K562 (cell line): ENCODE results near the gene TAF3. TPM values are rescaled to one million over a fixed set of nuclear protein-coding genes. Genes with fewer than 3 reads are reported as not detected.

Experiments used
- ATAC-seq: fragments of 200-7000 bp; cut with Tn5 transposase; 3 replicates; pipeline ENCODE4 v1.9.1; 2020; ENCODE audit warnings: moderate library complexity
- BruUV-seq: library from RNA; stranded (reverse); fragments of 400-500 nt; replicated peaks from 2 replicates; lab custom pipeline; 2021; lab: Mats Ljungman, UMichigan
- CTCF ChIA-PET: fragments of 300-600 bp; formaldehyde crosslinking; extraction: SDS; loops from one replicate; lab custom pipeline; 2021; ENCODE audit warnings: low intra/inter-chr PET ratio; lab: Yijun Ruan, JAX
- POLR2A ChIA-PET: fragments of 300-600, 350-650 bp; sonication (Branson Sonifier 250); formaldehyde crosslinking; extraction: SDS; loops from one replicate; lab custom pipeline; 2021; ENCODE audit warnings: antibody characterized with exemption, inconsistent platforms; lab: Yijun Ruan, JAX
- DNase-seq, 4 experiments: peaks; one replicate each; pipeline versions ENCODE4 v3.0.0 to v3.0.0-alpha.2; 2011 to 2018; ENCODE audit warnings: low spot score in 3 of 4, mixed read lengths in 3 of 4; ENCODE audit errors: extremely low read depth in 1 of 4
- FAIRE-seq: peaks from 2 replicates; lab custom pipeline; 2011; peaks lifted over from hg19 to GRCh38; lab: Jason Lieb, UNC
- H2AFZ ChIP-seq: 2 replicates; pipeline ENCODE4 v1.6.0; 2011; ENCODE audit warnings: low read depth, low read length, control low read depth, inconsistent platforms
- H3K27ac ChIP-seq: fragments of 200-600 bp; 3 replicates; pipeline ENCODE4 v1.8.0; 2011; ENCODE audit warnings: low read depth, mild to moderate bottlenecking, control low read depth, inconsistent platforms, low read length, moderate library complexity, mixed read lengths; ENCODE audit errors: extremely low read depth
- H3K27me3 ChIP-seq, 2 experiments: fragments of 300-600 bp in 1 of 2; 2 replicates in 1 of 2; 3 replicates in 1 of 2; pipeline versions ENCODE4 v1.6.0 to v1.8.0; 2011; ENCODE audit warnings: inconsistent platforms in 2 of 2, low read length in 2 of 2, mild to moderate bottlenecking in 1 of 2, mixed read lengths in 1 of 2, moderate library complexity in 1 of 2; ENCODE audit not compliant: control insufficient read depth in 2 of 2, insufficient read depth in 2 of 2
- H3K36me3 ChIP-seq: fragments of 300-600 bp; 3 replicates; pipeline ENCODE4 v1.8.0; 2011; ENCODE audit warnings: mild to moderate bottlenecking, low read length, inconsistent platforms; ENCODE audit not compliant: control insufficient read depth, insufficient read depth
- H3K4me1 ChIP-seq, 2 experiments: fragments of 200-600 bp in 1 of 2; replicated peaks in 1 of 2; 2 replicates in 1 of 2; 3 replicates in 1 of 2; pipeline versions ENCODE4 v1.5.1 to v1.8.0; 2011; ENCODE audit warnings: inconsistent platforms in 2 of 2, low read length in 2 of 2, mild to moderate bottlenecking in 1 of 2, mixed read lengths in 1 of 2, moderate library complexity in 1 of 2; ENCODE audit not compliant: control insufficient read depth in 2 of 2, insufficient read depth in 2 of 2
- H3K4me2 ChIP-seq: 2 replicates; pipeline ENCODE4 v1.6.1; 2011; ENCODE audit warnings: low read length, control low read depth, inconsistent platforms, mixed read lengths; ENCODE audit not compliant: insufficient read depth
- H3K4me3 ChIP-seq: fragments of 200-600 bp; sonication (generic), shearing (Covaris generic); 2 replicates; pipeline ENCODE4 v1.5.1; 2016; ENCODE audit warnings: control low read depth, inconsistent platforms
- H3K79me2 ChIP-seq: fragments of 200-600 bp; 3 replicates; pipeline ENCODE4 v1.8.0; 2011; ENCODE audit warnings: low read length, inconsistent platforms; ENCODE audit not compliant: control insufficient read depth, insufficient read depth
- H3K9ac ChIP-seq, 2 experiments: 2 replicates each; pipeline versions ENCODE4 v1.6.0 to v1.6.1; 2011; ENCODE audit warnings: low read depth in 2 of 2, low read length in 2 of 2, control low read depth in 1 of 2, inconsistent platforms in 1 of 2, mild to moderate bottlenecking in 1 of 2, mixed read lengths in 1 of 2; ENCODE audit not compliant: insufficient read depth in 1 of 2
- H3K9me1 ChIP-seq: one replicate; pipeline ENCODE4 v1.6.0; 2011; ENCODE audit warnings: inconsistent platforms, mild to moderate bottlenecking, low read length, moderate library complexity; ENCODE audit not compliant: control insufficient read depth, insufficient read depth
- H3K9me3 ChIP-seq: replicated peaks from 2 replicates; pipeline ENCODE4 v1.5.1; 2011; ENCODE audit warnings: low read depth, low read length, inconsistent platforms; ENCODE audit not compliant: control insufficient read depth, insufficient read depth
- H4K20me1 ChIP-seq: replicated peaks from 2 replicates; pipeline ENCODE4 v1.6.1; 2011; ENCODE audit warnings: low read length, inconsistent platforms, mixed read lengths; ENCODE audit not compliant: control insufficient read depth, insufficient read depth
- BRF1 ChIP-seq: IDR thresholded peaks from 3 replicates; pipeline ENCODE4 v1.6.1; 2011; ENCODE audit warnings: borderline replicate concordance, mild to moderate bottlenecking; ENCODE audit not compliant: insufficient read length; ENCODE audit errors: extremely low read depth
- CHD4 ChIP-seq: fragments of 200-600 bp; sonication (generic); IDR thresholded peaks from 3 replicates; pipeline ENCODE4 v1.6.1; 2012; ENCODE audit warnings: low read depth, mild to moderate bottlenecking, mixed read lengths, low read length, inconsistent platforms; ENCODE audit not compliant: insufficient read depth, insufficient replicate concordance, poor library complexity, severe bottlenecking
- ERF ChIP-seq: fragments of 450-650 bp; formaldehyde crosslinking; IDR thresholded peaks from 2 replicates; pipeline ENCODE4 v1.4.0; 2020; ENCODE audit warnings: mild to moderate bottlenecking, mixed read lengths
- HDAC2 ChIP-seq: fragments of 450-650 bp; IDR thresholded peaks from 2 replicates; pipeline ENCODE4 v1.6.1; 2016; ENCODE audit warnings: mild to moderate bottlenecking
- HIVEP1 ChIP-seq: fragments of 250-450 bp; sonication (Bioruptor Pico); IDR thresholded peaks from 2 replicates; pipeline ENCODE4 v1.4.0; 2020; ENCODE audit warnings: mild to moderate bottlenecking
- MTA1 ChIP-seq: fragments of 450-650 bp; IDR thresholded peaks from 2 replicates; pipeline ENCODE4 v1.6.1; 2017; ENCODE audit warnings: borderline replicate concordance
- MTA2 ChIP-seq: fragments of 450-650 bp; IDR thresholded peaks from 2 replicates; pipeline ENCODE4 v1.6.1; 2016; ENCODE audit warnings: low read depth
- NFATC3 ChIP-seq: fragments of 450-650 bp; IDR thresholded peaks from 2 replicates; pipeline ENCODE4 v1.6.1; 2017; ENCODE audit warnings: mild to moderate bottlenecking
- RBM25 ChIP-seq: fragments of 200-400 bp; formaldehyde crosslinking; IDR thresholded peaks from 2 replicates; pipeline ENCODE4 v1.6.1; 2018; ENCODE audit warnings: low read length, low read depth, moderate library complexity; ENCODE audit not compliant: severe bottlenecking
- SMARCA4 ChIP-seq: fragments of 450-650 bp; IDR thresholded peaks from 2 replicates; pipeline ENCODE4 v1.6.1; 2016
- STAG1 ChIP-seq: sonication (generic); formaldehyde crosslinking; IDR thresholded peaks from 2 replicates; pipeline ENCODE4 v1.5.0; 2020; ENCODE audit warnings: missing genetic modification reagents, borderline replicate concordance
- XRCC4 ChIP-seq: IDR thresholded peaks from one replicate; pipeline ENCODE4 v1.6.1; 2011; ENCODE audit not compliant: insufficient read depth, insufficient read length; ENCODE audit errors: extremely low read depth
- ZFP36 ChIP-seq: fragments of 150-350 bp; IDR thresholded peaks from 2 replicates; pipeline ENCODE4 v1.6.1; 2018; ENCODE audit warnings: low read length, low read depth; ENCODE audit not compliant: partially characterized antibody
- WGBS: fragments of 100-300 bp; shearing (Covaris generic); methylation state at CpG from one replicate; pipeline ENCODE4 v1.1.6; 2016; ENCODE audit warnings: low coverage, mixed read lengths; ENCODE audit not compliant: insufficient coverage; ENCODE audit errors: missing lambda C conversion rate; 5-methylcytosine and 5-hydroxymethylcytosine counted together
- in situ Hi-C: fragments of 300-500 bp; cut with MboI; formaldehyde crosslinking; loops from 4 replicates; pipeline ENCODE4 v1.15.0; 2018; ENCODE audit warnings: inconsistent platforms, mixed read lengths
- intact Hi-C: fragments of 100-400 bp; cut with micrococcal nuclease; formaldehyde crosslinking; loops from 2 replicates; pipeline ENCODE4 v1.14.2; 2022
- polyA plus RNA-seq, 8 experiments: library from polyadenylated mRNA; depleted of rRNA in 4 of 8; stranded (reverse) in 5 of 8; unstranded in 3 of 8; fragments of >200 nt; fragmentation: Nextera tagmentation in 2 of 8; fragmentation: Illumina TruSeq in 1 of 8; extraction: Ambion mirVana in 2 of 8; extraction: Trizol in 1 of 8; gene quantifications; 2 replicates each; pipeline versions ENCODE4 v1.2.1 to v1.2.3, GENCODE V29; 2011 to 2014; ENCODE audit warnings: inconsistent platforms in 1 of 8, missing spikeins in 1 of 8
- total RNA-seq, 7 experiments: library from RNA; depleted of rRNA in 6 of 7; stranded (reverse); fragments of >200 nt in 6 of 7; fragmentation: Illumina TruSeq in 2 of 7; extraction: Trizol in 2 of 7; gene quantifications; 2 replicates each; pipeline versions ENCODE4 v1.2.1 to v1.2.3, GENCODE V29; 2011 to 2021; ENCODE audit warnings: low replicate concordance in 1 of 7

Gene TAF3
- total and polyA plus RNA-seq, 9 of the 15 experiments (the other 6 are each of a cell fraction or from before 2014, with no cell fraction given): 1.5 to 9.9 (median 4.1) TPM

GRCh38 chr10:7792541-7792940 is 25.8 kb upstream of the TAF3 start:
- no peaks in the 10 kb centered on the region for H3K9me1 ChIP-seq
- intact Hi-C loops (no loop called here), in situ Hi-C loops (no loop called here)
- TF ChIP-seq BRF1 (no peak), ZFP36 (no peak), MTA1 (no peak), STAG1 (CRISPR knock-in tag) (no peak), CHD4 (no peak), HIVEP1 (no peak), SMARCA4 (no peak), HDAC2 (no peak), ERF (no peak), RBM25 (no peak), NFATC3 (no peak), MTA2 (no peak), XRCC4 (no peak)
- H3K27ac ChIP-seq: no peak overlapping the region
- no peak for FAIRE-seq
- no peak overlapping the region for H3K9ac ChIP-seq
- no peak for DNase-seq
- no peak overlapping the region for H3K4me3 ChIP-seq
- WGBS: 100% methylated on average over 1 of the region's 1 CpG
- no peak overlapping the region for H2AFZ ChIP-seq
- H3K4me1 ChIP-seq: peaks cover 2 to 32% of the 10 kb centered on the region in 2 experiments; a peak in 4 of 5 replicates
- no peak overlapping the region for H3K4me2 ChIP-seq
- no TSS peak for BruUV-seq
- peaks cover 25% of the 10 kb centered on the region for H4K20me1 ChIP-seq
- peaks cover 71% of the 10 kb centered on the region for H3K36me3 ChIP-seq
- ChIA-PET CTCF (no interaction called here), POLR2A (interaction anchor here (0.5 to 2.7 kb wide), 5 partner anchors 17 to 1481 kb away, joined by 3 to 10 read pairs (median 3); partner anchors contain the start of gene TAF3)
- H3K9me3 ChIP-seq: no peaks in the 10 kb centered on the region
- H3K27me3 ChIP-seq: no peaks in the 10 kb centered on the region
- ATAC-seq: no peak
- peaks cover 97% of the 10 kb centered on the region for H3K79me2 ChIP-seq
